ENCODE measurements around the gene ATP5F1B.

DNA sequence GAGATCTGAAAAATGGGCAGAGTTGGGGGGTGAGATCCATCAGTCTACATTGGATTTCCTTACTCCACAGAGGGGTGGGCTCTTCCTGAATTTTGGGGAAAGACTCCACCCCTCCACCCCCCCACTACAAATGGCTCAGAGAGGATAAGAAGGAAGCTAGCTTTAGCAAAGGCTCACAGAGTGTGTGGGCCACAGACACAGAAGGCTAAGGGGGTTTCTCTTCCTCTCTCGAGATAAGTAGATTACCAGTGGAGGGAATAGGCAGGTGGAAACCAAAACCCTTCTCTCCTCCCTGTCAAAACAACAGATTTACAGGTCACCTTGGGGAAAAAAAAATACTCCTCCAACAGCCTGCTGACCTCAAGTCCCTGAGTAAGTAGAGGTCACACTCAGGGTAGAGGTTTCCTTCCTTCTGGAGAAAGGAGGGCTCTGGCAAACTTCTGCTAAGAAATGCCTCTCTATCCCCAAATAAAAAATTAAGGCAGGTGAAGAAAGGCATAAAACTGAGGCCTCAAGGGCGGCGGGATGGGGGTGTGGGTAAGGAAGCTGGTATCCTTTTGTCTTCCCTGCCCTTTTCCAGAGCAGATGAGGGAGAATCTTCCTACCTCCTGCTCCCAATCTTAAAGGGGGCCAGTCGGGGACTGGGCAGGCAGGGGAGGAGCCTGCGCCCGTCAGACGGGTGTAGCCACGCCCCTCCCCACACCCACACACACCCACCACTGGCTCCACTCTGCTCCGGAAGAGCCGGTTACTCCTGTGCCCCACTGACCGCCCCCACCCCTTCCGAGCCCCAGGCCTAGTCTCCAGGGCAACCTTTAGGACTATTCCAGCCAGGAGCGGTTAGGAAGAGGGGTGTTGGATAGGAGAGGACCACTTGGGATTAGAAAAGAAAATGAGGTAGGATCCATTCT is 13.7 kb downstream of the ATP5F1B start:
- TF ChIP-seq, protein P1, sequence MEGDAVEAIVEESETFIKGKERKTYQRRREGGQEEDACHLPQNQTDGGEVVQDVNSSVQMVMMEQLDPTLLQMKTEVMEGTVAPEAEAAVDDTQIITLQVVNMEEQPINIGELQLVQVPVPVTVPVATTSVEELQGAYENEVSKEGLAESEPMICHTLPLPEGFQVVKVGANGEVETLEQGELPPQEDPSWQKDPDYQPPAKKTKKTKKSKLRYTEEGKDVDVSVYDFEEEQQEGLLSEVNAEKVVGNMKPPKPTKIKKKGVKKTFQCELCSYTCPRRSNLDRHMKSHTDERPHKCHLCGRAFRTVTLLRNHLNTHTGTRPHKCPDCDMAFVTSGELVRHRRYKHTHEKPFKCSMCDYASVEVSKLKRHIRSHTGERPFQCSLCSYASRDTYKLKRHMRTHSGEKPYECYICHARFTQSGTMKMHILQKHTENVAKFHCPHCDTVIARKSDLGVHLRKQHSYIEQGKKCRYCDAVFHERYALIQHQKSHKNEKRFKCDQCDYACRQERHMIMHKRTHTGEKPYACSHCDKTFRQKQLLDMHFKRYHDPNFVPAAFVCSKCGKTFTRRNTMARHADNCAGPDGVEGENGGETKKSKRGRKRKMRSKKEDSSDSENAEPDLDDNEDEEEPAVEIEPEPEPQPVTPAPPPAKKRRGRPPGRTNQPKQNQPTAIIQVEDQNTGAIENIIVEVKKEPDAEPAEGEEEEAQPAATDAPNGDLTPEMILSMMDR (IDR thresholded peaks at IDR 0.05) = no peak
- TF ChIP-seq EP300 (IDR thresholded peaks at IDR 0.05) = no peak

All from gastroesophageal sphincter (tissue), 3 donors.